ENCODE measurements around the gene CUEDC1.

DNA sequence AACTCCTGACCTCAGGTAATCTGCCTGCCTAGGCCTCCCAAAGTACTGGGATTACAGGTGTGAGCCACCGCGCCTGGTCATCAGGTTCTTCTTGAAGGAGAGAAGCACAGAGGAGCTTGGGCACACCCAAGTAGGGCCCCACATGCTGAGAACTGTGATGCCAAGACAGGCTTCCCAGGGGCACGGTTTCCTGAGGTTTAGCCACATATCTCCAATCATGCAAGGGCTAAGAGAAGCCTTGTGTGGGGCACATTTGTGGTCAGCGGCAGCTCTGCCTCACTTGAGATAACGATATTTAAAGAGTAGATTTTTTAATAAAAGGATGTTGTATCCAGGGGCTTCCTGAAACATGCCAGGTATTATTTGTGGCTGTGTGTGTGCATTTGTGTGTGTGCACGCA is 46.9 kb downstream of the CUEDC1 start:
- TF ChIP-seq POLR2A (IDR thresholded peaks at IDR 0.05): no peak
- TF ChIP-seq, protein P1, sequence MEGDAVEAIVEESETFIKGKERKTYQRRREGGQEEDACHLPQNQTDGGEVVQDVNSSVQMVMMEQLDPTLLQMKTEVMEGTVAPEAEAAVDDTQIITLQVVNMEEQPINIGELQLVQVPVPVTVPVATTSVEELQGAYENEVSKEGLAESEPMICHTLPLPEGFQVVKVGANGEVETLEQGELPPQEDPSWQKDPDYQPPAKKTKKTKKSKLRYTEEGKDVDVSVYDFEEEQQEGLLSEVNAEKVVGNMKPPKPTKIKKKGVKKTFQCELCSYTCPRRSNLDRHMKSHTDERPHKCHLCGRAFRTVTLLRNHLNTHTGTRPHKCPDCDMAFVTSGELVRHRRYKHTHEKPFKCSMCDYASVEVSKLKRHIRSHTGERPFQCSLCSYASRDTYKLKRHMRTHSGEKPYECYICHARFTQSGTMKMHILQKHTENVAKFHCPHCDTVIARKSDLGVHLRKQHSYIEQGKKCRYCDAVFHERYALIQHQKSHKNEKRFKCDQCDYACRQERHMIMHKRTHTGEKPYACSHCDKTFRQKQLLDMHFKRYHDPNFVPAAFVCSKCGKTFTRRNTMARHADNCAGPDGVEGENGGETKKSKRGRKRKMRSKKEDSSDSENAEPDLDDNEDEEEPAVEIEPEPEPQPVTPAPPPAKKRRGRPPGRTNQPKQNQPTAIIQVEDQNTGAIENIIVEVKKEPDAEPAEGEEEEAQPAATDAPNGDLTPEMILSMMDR (IDR thresholded peaks at IDR 0.05): no peak

Measured in heart left ventricle (tissue), 13 donors.